GM23248 (cell line): ENCODE data around the gene LRBA. TPM values are rescaled to one million over a fixed set of nuclear protein-coding genes. Genes with fewer than 3 reads are reported as not detected.

Experiments
- DNase-seq: peaks from one replicate; pipeline ENCODE4 v3.0.0-alpha.2; 2015
- H2AFZ ChIP-seq: fragments of 200-600 bp; sonication (generic); 2 replicates; pipeline ENCODE4 v1.6.1; 2016; ENCODE audit warnings: antibody characterized with exemption
- H3F3A ChIP-seq: fragments of 200-600 bp; sonication (generic); 2 replicates; pipeline ENCODE4 v1.6.1; 2016; ENCODE audit warnings: mild to moderate bottlenecking, antibody characterized with exemption, mixed run types; ENCODE audit not compliant: insufficient read depth
- H3K27ac ChIP-seq: fragments of 200-600 bp; sonication (generic); 2 replicates; pipeline ENCODE4 v1.5.1; 2016; ENCODE audit warnings: mild to moderate bottlenecking
- H3K27me3 ChIP-seq: fragments of 200-600 bp; sonication (generic); replicated peaks from 2 replicates; pipeline ENCODE4 v1.6.1; 2016; ENCODE audit warnings: mild to moderate bottlenecking; ENCODE audit not compliant: insufficient read depth
- H3K36me3 ChIP-seq: fragments of 200-600 bp; sonication (generic); 2 replicates; pipeline ENCODE4 v1.6.1; 2016; ENCODE audit warnings: low read depth, mild to moderate bottlenecking
- H3K4me1 ChIP-seq: fragments of 200-600 bp; sonication (generic); 2 replicates; pipeline ENCODE4 v1.6.1; 2016; ENCODE audit warnings: mild to moderate bottlenecking; ENCODE audit not compliant: insufficient read depth
- H3K4me2 ChIP-seq: fragments of 200-600 bp; sonication (generic); one replicate; pipeline ENCODE4 v1.6.1; 2016; ENCODE audit warnings: mild to moderate bottlenecking; ENCODE audit not compliant: unreplicated experiment
- H3K4me3 ChIP-seq: fragments of 200-600 bp; sonication (generic); 2 replicates; pipeline ENCODE4 v1.5.1; 2016; ENCODE audit warnings: mild to moderate bottlenecking
- H3K79me2 ChIP-seq: fragments of 200-600 bp; sonication (generic); 2 replicates; pipeline ENCODE4 v1.6.1; 2016; ENCODE audit warnings: mild to moderate bottlenecking; ENCODE audit not compliant: insufficient read depth
- H3K9ac ChIP-seq: fragments of 200-600 bp; sonication (generic); 2 replicates; pipeline ENCODE4 v1.6.1; 2016; ENCODE audit warnings: mild to moderate bottlenecking
- H3K9me2 ChIP-seq: fragments of 200-600 bp; sonication (generic); 2 replicates; pipeline ENCODE4 v1.6.1; 2016; ENCODE audit warnings: mixed run types, mild to moderate bottlenecking, moderate library complexity; ENCODE audit not compliant: insufficient read depth
- H3K9me3 ChIP-seq: fragments of 200-600 bp; sonication (generic); one replicate; pipeline ENCODE4 v1.6.1; 2017; ENCODE audit warnings: low read depth
- H4K20me1 ChIP-seq: fragments of 200-600 bp; sonication (generic); 2 replicates; pipeline ENCODE4 v1.6.0; 2016; ENCODE audit not compliant: insufficient read depth
- EZH2 ChIP-seq: fragments of 200-600 bp; sonication (generic); IDR thresholded peaks from 2 replicates; pipeline ENCODE4 v1.6.1; 2018; ENCODE audit warnings: antibody characterized with exemption, mild to moderate bottlenecking; ENCODE audit not compliant: insufficient read depth, poor library complexity, severe bottlenecking
- EZH2phosphoT487 ChIP-seq: fragments of 200-600 bp; sonication (generic); IDR thresholded peaks from 2 replicates; pipeline ENCODE4 v1.6.1; 2018; ENCODE audit warnings: antibody characterized with exemption, moderate library complexity, mild to moderate bottlenecking, low read depth; ENCODE audit not compliant: insufficient read depth
- WGBS, 2 experiments: methylation state at CpG; one replicate each; pipeline ENCODE4 v1.1.6; 2015 to 2017; ENCODE audit warnings: low lambda C conversion rate in 2 of 2, low coverage in 1 of 2; ENCODE audit errors: missing lambda C conversion rate in 2 of 2; 5-methylcytosine and 5-hydroxymethylcytosine counted together
- in situ Hi-C: fragments of 300-500 bp; cut with MboI; formaldehyde crosslinking; loops from 2 replicates; pipeline ENCODE4 v1.15.0; 2020
- polyA plus RNA-seq: library from polyadenylated mRNA; unstranded; fragments of >200 nt; fragmentation: Nextera tagmentation; extraction: Ambion mirVana; gene quantifications from 2 replicates; pipeline ENCODE4 v1.2.1, GENCODE V29; 2016
- total RNA-seq: library from RNA; depleted of rRNA; stranded (reverse); fragments of >200 nt; shearing (Covaris generic); gene quantifications from 2 replicates; pipeline ENCODE4 v1.2.3, GENCODE V29; 2014

Gene LRBA
- total and polyA plus RNA-seq, 2 experiments from 2014 or later, result 6.6 to 17.8 TPM

- Histone ChIP-seq H3K36me3 (no peaks in the 10 kb centered on the region), H3K4me3 (no peak overlapping the region), H3K79me2 (no peaks in the 10 kb centered on the region), H3K9me2 (no peaks in the 10 kb centered on the region), H3K27ac (no peak overlapping the region), H4K20me1 (no peaks in the 10 kb centered on the region), H2AFZ (no peak overlapping the region), H3F3A (no peaks in the 10 kb centered on the region), H3K4me1 (no peaks in the 10 kb centered on the region), H3K9ac (no peak overlapping the region), H3K4me2 (no peak overlapping the region), H3K27me3 (no peaks in the 10 kb centered on the region), H3K9me3 (no peaks in the 10 kb centered on the region)
- DNase-seq, result peak; percentile 30
- in situ Hi-C loops, result loop anchor here (10.0 to 25.0 kb wide), 2 partner anchors 299 to 607 kb away; no protein-coding TSS in a partner anchor
- 94 to 100% methylated on average over 1 of the region's 1 CpG for WGBS, 2 experiments
- TF ChIP-seq EZH2phosphoT487 (no peak), EZH2 (no peak)
These were observed 421.1 kb downstream of the LRBA start for GRCh38 chr4:150593996-150594395.

- Histone ChIP-seq H2AFZ (no peak overlapping the region), H3K4me1 (no peaks in the 10 kb centered on the region), H3K9ac (no peak overlapping the region), H3K9me3 (no peaks in the 10 kb centered on the region), H3F3A (no peaks in the 10 kb centered on the region), H3K4me2 (no peak overlapping the region), H3K36me3 (no peaks in the 10 kb centered on the region), H3K4me3 (no peak overlapping the region), H4K20me1 (no peaks in the 10 kb centered on the region), H3K27ac (no peak overlapping the region), H3K79me2 (no peaks in the 10 kb centered on the region), H3K27me3 (no peaks in the 10 kb centered on the region), H3K9me2 (no peaks in the 10 kb centered on the region)
- WGBS, 2 experiments, result 82 to 92% methylated on average over 4 of the region's 4 CpGs
- in situ Hi-C loops, result loop anchor here (10.0 to 25.0 kb wide), 2 partner anchors 297 to 605 kb away; no protein-coding TSS in a partner anchor
- no peak for DNase-seq
- TF ChIP-seq EZH2, result no peak
- no peak for TF ChIP-seq EZH2phosphoT487
These were observed 423.2 kb downstream of the LRBA start for GRCh38 chr4:150591904-150592303.

DNA sequence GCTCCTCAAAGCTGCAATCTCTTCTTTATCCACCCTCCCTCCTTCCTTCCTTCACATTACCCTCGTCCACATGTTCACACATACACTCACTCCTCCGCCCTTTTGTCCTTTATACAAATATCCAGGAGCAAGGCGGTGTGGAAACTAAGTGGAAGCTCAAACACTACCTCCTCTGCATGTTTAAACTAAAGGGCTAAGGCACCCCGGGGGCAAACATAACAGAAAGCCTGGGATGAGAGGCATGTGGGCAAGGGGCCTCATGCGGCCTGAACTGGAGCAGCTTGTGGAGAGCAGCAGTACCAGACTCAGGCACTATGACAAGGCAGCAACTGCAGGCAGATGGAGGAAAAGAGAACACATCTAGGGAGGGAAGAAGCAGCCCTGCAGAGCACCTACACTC lies 423.7 kb downstream of the LRBA start:
- H3K4me3 ChIP-seq, result no peak overlapping the region
- no peaks in the 10 kb centered on the region for H3F3A ChIP-seq
- H3K4me1 ChIP-seq, result no peaks in the 10 kb centered on the region
- no peak overlapping the region for H2AFZ ChIP-seq
- H3K4me2 ChIP-seq, result no peak overlapping the region
- H3K27ac ChIP-seq, result no peak overlapping the region
- H3K27me3 ChIP-seq, result no peaks in the 10 kb centered on the region
- H3K79me2 ChIP-seq, result no peaks in the 10 kb centered on the region
- no peak for DNase-seq
- no peak for TF ChIP-seq EZH2
- TF ChIP-seq EZH2phosphoT487, result no peak
- no peaks in the 10 kb centered on the region for H3K9me3 ChIP-seq
- 70 to 73% methylated on average over 5 of the region's 5 CpGs for WGBS, 2 experiments
- no peaks in the 10 kb centered on the region for H4K20me1 ChIP-seq
- no peaks in the 10 kb centered on the region for H3K9me2 ChIP-seq
- H3K36me3 ChIP-seq, result no peaks in the 10 kb centered on the region
- in situ Hi-C loops, result loop anchor here (10.0 to 25.0 kb wide), 2 partner anchors 297 to 604 kb away; no protein-coding TSS in a partner anchor
- no peak overlapping the region for H3K9ac ChIP-seq

DNA sequence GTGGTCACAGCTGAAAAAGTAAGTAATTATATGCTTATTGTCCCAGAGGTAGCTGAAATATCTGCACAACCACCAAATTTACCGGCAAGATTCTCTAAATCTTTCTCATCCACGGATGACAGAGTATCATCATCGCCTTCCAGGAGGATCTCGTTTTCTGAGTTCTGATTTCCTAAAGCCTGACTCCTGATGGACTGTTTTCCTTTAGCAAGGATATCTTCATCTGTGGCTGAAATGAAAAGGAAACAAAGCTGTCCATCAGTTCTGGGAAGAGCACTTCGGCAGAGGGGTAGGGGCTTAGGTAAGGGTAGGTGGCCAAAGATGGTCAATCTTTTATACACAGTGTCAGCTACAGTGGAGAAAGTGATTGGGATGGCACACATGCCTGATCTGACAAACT lies 424.5 kb downstream of the LRBA start:
- 96 to 98% methylated on average over 5 of the region's 5 CpGs for WGBS, 2 experiments
- Histone ChIP-seq H3K4me3 (no peak overlapping the region), H3K4me1 (no peaks in the 10 kb centered on the region)

DNA sequence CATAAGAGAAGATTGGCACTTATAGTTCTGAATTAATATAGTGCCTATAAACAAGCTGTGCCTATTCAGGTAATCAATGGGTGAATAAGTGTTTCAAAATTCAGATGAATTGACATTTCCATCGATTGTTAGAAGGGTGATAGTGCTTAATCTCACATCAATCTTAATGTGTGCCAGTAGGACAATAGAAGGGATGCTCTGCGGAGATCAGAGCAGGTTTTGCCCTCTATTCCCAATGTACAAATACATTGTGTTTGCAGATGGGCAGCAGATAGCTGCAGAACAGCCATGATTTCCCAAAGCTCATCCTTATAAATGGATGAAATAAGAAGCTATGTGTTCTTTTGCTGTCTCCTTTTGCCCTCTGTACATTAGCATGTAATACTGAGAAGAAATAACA lies 425.9 kb downstream of the LRBA start:
- no peaks in the 10 kb centered on the region for H4K20me1 ChIP-seq
- 91 to 98% methylated on average over 2 of the region's 2 CpGs for WGBS, 2 experiments
- H2AFZ ChIP-seq, result no peak overlapping the region
- no peak overlapping the region for H3K27ac ChIP-seq
- no peak overlapping the region for H3K4me3 ChIP-seq
- no peak for DNase-seq
- H3K4me2 ChIP-seq, result no peak overlapping the region
- in situ Hi-C loops, result loop anchor here (25.0 kb wide), 1 partner anchor 602 kb away; no protein-coding TSS in a partner anchor
- TF ChIP-seq EZH2phosphoT487 (no peak), EZH2 (no peak)
- H3K9me2 ChIP-seq, result no peaks in the 10 kb centered on the region
- H3K9ac ChIP-seq, result no peak overlapping the region
- no peaks in the 10 kb centered on the region for H3K27me3 ChIP-seq
- H3K4me1 ChIP-seq, result no peaks in the 10 kb centered on the region
- H3K79me2 ChIP-seq, result no peaks in the 10 kb centered on the region
- H3K9me3 ChIP-seq, result no peaks in the 10 kb centered on the region
- H3K36me3 ChIP-seq, result no peaks in the 10 kb centered on the region
- H3F3A ChIP-seq, result no peaks in the 10 kb centered on the region

More for the DNA sequence above, 424.5 kb downstream of the LRBA start:
- no peaks in the 10 kb centered on the region for H3K27me3 ChIP-seq
- H3K27ac ChIP-seq, result no peak overlapping the region
- no peaks in the 10 kb centered on the region for H3K79me2 ChIP-seq
- no peaks in the 10 kb centered on the region for H4K20me1 ChIP-seq
- no peaks in the 10 kb centered on the region for H3K9me3 ChIP-seq
- H3K4me2 ChIP-seq, result no peak overlapping the region
- H3K36me3 ChIP-seq, result no peaks in the 10 kb centered on the region
- no peak for DNase-seq
- no peaks in the 10 kb centered on the region for H3K9me2 ChIP-seq
- TF ChIP-seq EZH2 (no peak), EZH2phosphoT487 (no peak)
- in situ Hi-C loops, result loop anchor here (10.0 to 25.0 kb wide), 2 partner anchors 296 to 603 kb away; no protein-coding TSS in a partner anchor
- H3K9ac ChIP-seq, result no peak overlapping the region
- no peak overlapping the region for H2AFZ ChIP-seq
- H3F3A ChIP-seq, result no peaks in the 10 kb centered on the region
